HG03378 (cell line): ENCODE data around the gene ATP2B2.
"Not testable (repeated sequence)": the region's sequence is repeated elsewhere in the genome, so short reads cannot be mapped to it uniquely, and the experiment has no call there.

ENCODE experiments used
- ATAC-seq: cut with Tn5 transposase; IDR thresholded peaks from one replicate; pipeline ENCODE4 v1.9.1; 2021; ENCODE audit warnings: mild to moderate bottlenecking, moderate library complexity; ENCODE audit not compliant: unreplicated experiment

Gene ATP2B2

GRCh38 chr3:10505050-10505790 is at the start of gene ATP2B2:
Gene ATP2B2 (minus strand): TSS chr3:10505586. CDS start chr3:10449543, 56,043 bp downstream.
- ATAC-seq: no peak

- no peak for ATAC-seq
These were observed 49.4 kb upstream of the ATP2B2 start for GRCh38 chr3:10554746-10555145.

DNA sequence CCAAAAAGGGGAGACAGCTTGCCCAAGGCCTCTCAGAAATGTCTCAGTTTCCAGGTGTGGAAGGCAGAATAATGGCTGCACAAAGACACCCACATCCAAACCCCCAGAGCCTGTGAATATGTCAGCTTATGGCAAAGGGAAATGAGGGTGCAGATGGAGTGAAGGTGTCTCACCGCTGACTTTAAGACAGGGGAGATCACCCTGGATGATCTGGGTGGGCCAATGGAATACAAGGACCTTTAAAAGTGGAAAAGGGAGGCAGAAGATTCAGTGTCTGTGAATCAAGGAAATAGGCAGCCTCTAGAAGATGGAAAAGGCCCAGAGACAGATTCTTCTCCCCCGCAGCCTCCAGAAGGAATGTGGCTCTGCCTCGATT is 48.8 kb upstream of the ATP2B2 start:
- ATAC-seq: no peak

DNA sequence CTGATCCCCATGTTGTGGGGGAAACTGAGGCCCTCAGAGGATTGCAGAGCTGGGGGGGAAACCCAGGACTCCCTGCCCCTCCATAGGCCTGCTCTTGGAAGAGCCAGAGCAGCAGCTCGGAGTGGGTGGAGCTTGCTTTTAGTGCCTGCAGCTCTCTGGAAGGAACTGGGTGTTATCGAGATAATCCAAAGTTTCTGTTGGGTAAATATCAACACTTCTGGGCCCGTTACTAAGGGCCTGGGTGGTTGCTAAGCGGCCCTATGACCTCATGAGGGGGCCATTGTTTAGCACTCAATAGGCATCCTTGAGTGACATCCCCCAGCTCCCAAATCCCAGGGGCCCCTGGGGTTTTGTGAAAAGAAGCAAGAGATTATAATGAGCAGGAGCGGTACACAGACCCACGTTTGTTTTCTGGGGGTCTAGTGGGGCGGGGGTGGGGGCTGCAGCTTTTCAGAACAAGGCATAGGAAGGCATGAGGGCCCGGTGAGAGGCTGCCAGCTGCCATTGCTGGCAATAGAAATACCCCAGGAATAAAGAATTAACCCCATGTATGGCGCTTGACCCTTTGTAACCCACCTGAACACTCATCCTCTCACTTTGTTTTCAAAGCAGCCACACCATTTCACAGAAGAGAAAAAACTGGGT is 48.3 kb upstream of the ATP2B2 start:
- no peak for ATAC-seq

- ATAC-seq: no peak
These were observed 47.2 kb upstream of the ATP2B2 start for GRCh38 chr3:10552631-10552943.

- peak; percentile 50 for ATAC-seq
These were observed 46.6 kb upstream of the ATP2B2 start for GRCh38 chr3:10551821-10552630.

DNA sequence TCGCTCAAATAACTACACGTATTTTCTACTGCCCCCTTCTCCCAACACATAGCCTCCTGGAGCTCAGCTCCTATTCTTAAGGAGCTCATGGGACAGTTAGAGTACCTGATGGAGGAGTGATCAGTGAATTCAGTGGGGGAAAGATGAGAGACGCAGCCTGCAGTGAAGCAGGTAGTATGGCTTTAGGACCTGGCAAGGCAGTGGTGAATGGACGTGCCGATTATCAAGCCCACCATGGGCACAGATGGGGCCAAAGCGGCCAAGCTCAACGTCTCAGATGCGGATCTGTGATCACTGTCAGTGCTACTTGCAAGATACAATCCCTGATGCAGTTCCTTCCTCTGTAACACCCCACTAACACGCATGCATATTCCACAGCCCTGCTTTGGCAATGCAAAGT is 45.8 kb upstream of the ATP2B2 start:
- no peak for ATAC-seq

DNA sequence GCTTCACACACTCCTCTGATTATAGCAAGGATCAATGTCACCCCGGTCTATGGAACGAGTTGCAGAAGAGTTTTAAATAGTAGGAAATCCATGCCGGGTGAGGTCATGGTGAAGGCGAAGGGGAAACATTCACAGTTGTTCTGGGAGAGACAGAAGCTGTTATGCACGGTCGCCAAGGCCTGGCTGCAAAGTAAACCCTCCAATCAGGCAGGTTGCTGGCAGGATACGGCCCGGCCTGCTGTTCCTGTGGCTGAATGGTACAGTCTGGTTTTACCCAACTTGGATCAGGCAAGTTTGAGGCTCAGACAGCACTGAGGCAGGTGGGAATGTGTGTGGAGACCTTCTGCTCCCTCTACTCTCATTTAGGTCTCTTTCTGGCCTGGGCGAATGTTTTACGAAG is 45.3 kb upstream of the ATP2B2 start:
- no peak for ATAC-seq

DNA sequence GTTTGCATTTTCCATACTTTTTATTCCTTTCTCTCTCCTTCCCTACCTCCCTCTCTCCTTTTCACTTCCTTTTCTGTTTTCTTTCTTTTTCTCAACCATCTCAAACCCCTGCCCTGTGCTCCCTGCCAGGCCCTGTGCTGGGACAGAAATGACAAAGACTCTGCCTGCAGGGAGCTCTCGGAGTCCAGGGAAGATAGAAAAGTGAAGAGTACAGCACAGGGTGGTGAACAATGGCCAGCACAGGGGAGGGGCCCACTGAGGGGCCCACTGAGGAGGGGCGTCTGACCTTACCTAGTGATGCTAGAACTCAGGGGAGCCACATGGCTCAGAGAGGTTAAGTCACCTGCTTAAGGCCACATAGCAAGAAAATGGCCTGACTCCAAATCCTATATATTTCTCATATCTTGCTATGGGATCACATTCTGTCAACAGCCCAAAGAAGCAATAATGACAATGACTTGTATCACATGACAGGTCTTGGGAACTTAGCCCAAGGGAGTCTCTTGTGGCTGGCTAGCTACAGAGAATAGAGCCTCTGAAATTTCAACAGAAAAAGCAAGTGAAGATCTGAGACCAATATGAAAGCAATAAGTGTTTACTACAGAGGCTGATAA is 44.3 kb upstream of the ATP2B2 start:
- no peak for ATAC-seq

GRCh38 chr3:10548992-10549391 is 43.6 kb upstream of the ATP2B2 start:
- ATAC-seq: no peak

DNA sequence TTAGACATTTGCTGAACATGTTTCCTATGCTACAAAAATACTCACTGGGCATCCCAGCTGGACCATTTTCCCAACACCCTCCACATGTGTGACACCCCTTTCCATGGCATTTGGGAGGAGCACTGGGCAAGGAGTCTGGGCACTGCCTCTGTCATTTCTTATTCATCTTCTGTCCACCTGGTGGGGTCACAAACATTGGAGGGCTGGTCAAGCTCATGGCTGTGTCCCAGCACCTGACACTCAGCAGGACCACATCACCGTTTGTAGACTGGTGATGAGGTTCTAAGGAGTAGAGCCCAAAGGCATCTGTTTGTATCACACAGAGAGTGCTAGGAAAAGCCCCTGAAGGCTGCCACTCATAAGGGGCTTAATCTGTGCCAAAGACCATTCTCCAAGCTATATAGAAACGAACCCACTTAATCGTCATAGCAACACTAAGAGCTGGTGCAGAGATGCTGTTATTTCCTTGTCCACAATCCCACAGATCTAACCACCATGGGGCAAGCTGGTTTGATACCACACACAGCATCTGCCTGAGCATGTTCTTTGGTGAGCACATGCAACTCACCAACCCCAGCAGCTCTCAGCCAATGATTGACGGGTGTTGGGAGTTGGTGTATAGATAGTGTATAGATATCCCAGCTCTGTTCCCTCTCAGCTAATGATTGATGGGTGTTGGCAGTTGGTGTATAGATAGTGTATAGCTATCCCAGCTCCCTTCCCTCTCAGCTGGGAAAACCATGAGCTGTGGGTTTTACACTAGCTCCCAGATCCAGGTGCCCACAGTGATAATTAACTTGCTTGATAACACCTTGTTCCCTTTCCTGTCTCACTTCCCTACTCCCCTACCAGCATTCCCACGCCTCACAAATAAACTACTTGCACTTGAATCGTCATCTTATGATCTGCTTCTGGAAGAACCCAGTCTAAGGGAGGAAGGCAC is 42.7 kb upstream of the ATP2B2 start:
- no peak for ATAC-seq

DNA sequence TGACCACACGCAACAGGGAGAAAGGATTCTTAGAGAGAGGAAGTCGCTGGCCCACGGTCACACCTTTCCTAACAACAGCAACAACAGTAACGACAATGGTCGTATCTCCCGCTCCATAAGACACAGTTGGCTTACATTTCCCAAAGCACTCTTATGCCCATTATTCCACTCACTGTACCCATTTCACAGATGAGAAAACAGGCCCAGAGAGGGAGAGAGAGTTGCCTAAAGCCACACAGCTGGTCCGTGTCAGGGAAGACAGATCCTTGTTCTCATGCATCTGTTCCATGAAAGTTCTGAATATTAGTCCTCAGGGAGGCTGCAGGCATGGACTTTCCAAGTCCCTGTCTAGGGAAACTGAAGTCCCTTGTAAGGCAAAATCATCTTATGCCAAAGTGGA is 42.0 kb upstream of the ATP2B2 start:
- no peak for ATAC-seq

- ATAC-seq: no peak
These were observed 41.5 kb upstream of the ATP2B2 start for GRCh38 chr3:10546820-10547263.

DNA sequence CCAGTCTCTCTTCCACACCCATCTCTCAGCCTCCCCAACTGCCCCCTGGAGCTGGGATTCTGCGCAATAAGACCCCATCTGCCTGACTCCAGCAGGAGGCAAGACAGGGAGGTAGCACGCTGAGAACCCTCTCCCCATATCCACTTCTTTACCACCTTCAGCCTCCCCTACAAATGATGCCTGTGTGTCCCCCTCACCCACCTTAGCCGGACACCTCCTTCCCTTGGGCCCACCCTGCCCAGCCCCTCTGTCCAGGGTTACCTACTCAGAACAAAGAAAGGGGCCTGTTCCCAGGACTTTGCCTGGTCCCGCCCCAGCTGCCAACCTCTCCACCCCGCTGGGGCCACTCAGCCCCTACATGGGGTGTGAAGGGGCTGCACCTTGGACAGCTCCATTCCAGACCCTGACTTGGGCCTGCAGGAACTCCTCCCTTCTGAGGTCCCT is 40.8 kb upstream of the ATP2B2 start:
- no peak for ATAC-seq

GRCh38 chr3:10542518-10542917 is 37.1 kb upstream of the ATP2B2 start:
- no peak for ATAC-seq

GRCh38 chr3:10540347-10540746 is 35.0 kb upstream of the ATP2B2 start:
- ATAC-seq: not testable (repeated sequence)

- ATAC-seq: no peak
These were observed 28.7 kb upstream of the ATP2B2 start for GRCh38 chr3:10534066-10534465.

GRCh38 chr3:10533737-10534023 is 28.3 kb upstream of the ATP2B2 start:
- no peak for ATAC-seq

DNA sequence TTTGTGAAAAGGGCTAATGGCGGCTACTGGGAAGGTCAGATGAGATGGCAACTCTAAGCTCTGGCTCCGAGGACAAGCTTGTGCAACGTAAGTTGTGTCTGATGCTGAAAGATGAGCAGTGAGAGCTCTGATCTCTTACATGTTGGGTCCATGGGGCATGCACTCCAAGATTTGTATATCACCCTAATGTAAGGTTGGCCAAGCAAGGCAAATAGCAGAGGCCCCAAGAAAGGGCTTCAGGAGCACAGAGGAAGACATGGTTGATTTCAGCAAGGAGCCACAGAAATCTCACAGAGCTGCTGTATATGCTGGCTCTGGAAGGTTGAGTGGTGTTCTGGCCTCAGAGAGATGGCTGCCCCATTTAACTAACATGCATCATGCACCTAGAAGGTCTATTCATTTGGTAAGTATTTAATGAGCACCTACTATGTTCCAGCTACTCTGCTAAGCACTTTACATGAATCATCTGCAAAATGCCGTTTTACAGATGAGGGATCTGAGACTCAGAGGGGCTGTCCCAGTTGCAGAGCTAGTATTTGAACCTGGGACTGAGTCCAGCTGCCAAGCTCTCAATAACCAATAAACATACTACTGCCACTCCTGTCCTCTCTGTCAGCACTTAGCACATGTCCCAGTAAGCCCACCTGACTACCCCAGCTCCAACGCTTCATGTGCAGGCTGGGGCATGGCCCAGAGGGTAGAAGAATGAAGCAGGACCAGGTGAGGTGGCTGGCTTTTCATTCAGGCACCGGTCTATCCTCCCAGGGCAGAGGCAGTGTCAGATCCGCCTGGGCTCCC is 27.8 kb upstream of the ATP2B2 start:
- no peak for ATAC-seq

GRCh38 chr3:10531031-10531430 is 25.6 kb upstream of the ATP2B2 start:
- no peak for ATAC-seq
